RWPE2 (cell line): ENCODE measurements around the gene CASP12.

Experiments
- ATAC-seq: fragments of 200-7000 bp; cut with Tn5 transposase; 3 replicates; pipeline ENCODE4 v1.9.1; 2021; ENCODE audit warnings: low read depth
- DNase-seq: peaks from one replicate; pipeline ENCODE4 v3.0.0-alpha.2; 2020; ENCODE audit warnings: low spot score
- H3K27ac ChIP-seq: fragments of 450-650 bp; 2 replicates; pipeline ENCODE4 v1.5.1; 2017; ENCODE audit warnings: mild to moderate bottlenecking; ENCODE audit not compliant: poor library complexity, severe bottlenecking
- H3K27me3 ChIP-seq: fragments of 250-450 bp; sonication (Bioruptor Pico); 2 replicates; pipeline ENCODE4 v1.5.1; 2021; ENCODE audit warnings: mild to moderate bottlenecking, moderate library complexity; ENCODE audit not compliant: insufficient read depth, poor library complexity, severe bottlenecking
- H3K36me3 ChIP-seq: fragments of 250-450 bp; sonication (Bioruptor Pico); 2 replicates; pipeline ENCODE4 v1.5.1; 2020; ENCODE audit warnings: low read depth, mild to moderate bottlenecking, moderate library complexity
- H3K4me1 ChIP-seq: fragments of 250-450 bp; sonication (Bioruptor Pico); 2 replicates; pipeline ENCODE4 v1.5.1; 2021; ENCODE audit warnings: mild to moderate bottlenecking, moderate library complexity; ENCODE audit not compliant: insufficient read depth, poor library complexity, severe bottlenecking
- H3K4me3 ChIP-seq: fragments of 250-450 bp; sonication (Bioruptor Pico); 2 replicates; pipeline ENCODE4 v1.5.1; 2021; ENCODE audit warnings: mild to moderate bottlenecking, moderate library complexity; ENCODE audit not compliant: severe bottlenecking
- H3K9me3 ChIP-seq: fragments of 250-450 bp; sonication (Bioruptor Pico); 2 replicates; pipeline ENCODE4 v1.5.1; 2021; ENCODE audit warnings: mild to moderate bottlenecking, moderate library complexity; ENCODE audit not compliant: severe bottlenecking
- CTCF ChIP-seq: fragments of 450-650 bp; IDR thresholded peaks from one replicate; pipeline ENCODE4 v1.5.1; 2017; ENCODE audit warnings: mild to moderate bottlenecking, moderate library complexity; ENCODE audit not compliant: poor library complexity, severe bottlenecking

CASP12 gene

GRCh38 chr11:104917271-104918112 is 19.2 kb upstream of the CASP12 start:
- TF ChIP-seq CTCF, result no peak
- no peak overlapping the region for H3K27ac ChIP-seq
- no peaks in the 10 kb centered on the region for H3K27me3 ChIP-seq
- no peaks in the 10 kb centered on the region for H3K36me3 ChIP-seq
- DNase-seq, result no peak
- H3K4me1 ChIP-seq, result peaks cover 2% of the 10 kb centered on the region
- H3K9me3 ChIP-seq, result no peaks in the 10 kb centered on the region
- ATAC-seq, result peak; percentile 38; the same call in 2 of the 3 replicates
- peak overlapping the region; percentile 5 for H3K4me3 ChIP-seq

- ATAC-seq, result no peak
- DNase-seq, result no peak
Observed at GRCh38 chr11:104916442-104916841, 18.2 kb upstream of the CASP12 start.

GRCh38 chr11:104912102-104912501 is 13.8 kb upstream of the CASP12 start:
- Histone ChIP-seq H3K27me3 (no peaks in the 10 kb centered on the region), H3K27ac (no peak overlapping the region), H3K4me3 (no peak overlapping the region), H3K4me1 (no peaks in the 10 kb centered on the region), H3K36me3 (no peaks in the 10 kb centered on the region), H3K9me3 (no peaks in the 10 kb centered on the region)
- DNase-seq (no peak), ATAC-seq (no peak)
- TF ChIP-seq CTCF, result no peak

More at GRCh38 chr11:104916442-104916841, 18.2 kb upstream of the CASP12 start:
- TF ChIP-seq CTCF, result no peak
- Histone ChIP-seq H3K27me3 (no peaks in the 10 kb centered on the region), H3K36me3 (no peaks in the 10 kb centered on the region), H3K9me3 (no peaks in the 10 kb centered on the region), H3K4me1 (peaks cover 2% of the 10 kb centered on the region), H3K27ac (no peak overlapping the region), H3K4me3 (no peak overlapping the region)

- Histone ChIP-seq H3K27ac (no peak overlapping the region), H3K4me3 (no peak overlapping the region), H3K4me1 (no peaks in the 10 kb centered on the region), H3K27me3 (no peaks in the 10 kb centered on the region), H3K9me3 (no peaks in the 10 kb centered on the region), H3K36me3 (no peaks in the 10 kb centered on the region)
- TF ChIP-seq CTCF, result no peak
- ATAC-seq (no peak), DNase-seq (no peak)
Observed at GRCh38 chr11:104908186-104908531, 9.9 kb upstream of the CASP12 start.

GRCh38 chr11:104907521-104908185 is 9.4 kb upstream of the CASP12 start:
- Histone ChIP-seq H3K4me1 (no peaks in the 10 kb centered on the region), H3K27me3 (no peaks in the 10 kb centered on the region), H3K36me3 (no peaks in the 10 kb centered on the region), H3K9me3 (no peaks in the 10 kb centered on the region), H3K27ac (no peak overlapping the region), H3K4me3 (no peak overlapping the region)
- TF ChIP-seq CTCF, result no peak
- ATAC-seq, result no peak
- no peak for DNase-seq
